ENCODE measurements around the gene PACRG. TPM values are rescaled to one million over a fixed set of nuclear protein-coding genes. Genes with fewer than 3 reads are reported as not detected.

Gene PACRG
- total RNA-seq, 1 donor = 1.4 TPM

DNA sequence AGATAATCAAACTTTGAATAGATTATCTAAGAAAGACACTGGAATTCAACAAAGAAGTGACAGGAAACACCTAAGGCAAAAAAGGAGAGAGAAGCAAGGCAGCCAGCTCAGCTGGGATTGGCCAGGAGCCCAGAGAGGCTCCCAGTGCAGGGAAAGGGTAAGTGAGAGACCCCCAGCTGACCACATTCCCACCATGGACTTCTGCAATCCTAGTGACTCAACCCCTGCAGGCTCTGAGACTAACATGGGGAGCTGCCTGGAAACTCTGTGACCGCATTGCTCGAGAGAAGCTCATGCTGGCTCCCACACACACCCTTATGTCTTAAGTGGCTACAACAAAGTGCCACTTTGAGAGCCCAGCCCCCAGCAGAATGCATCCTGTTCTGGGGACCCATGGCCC, 215.1 kb downstream of the PACRG start:
- H4K20me1 ChIP-seq (ENCODE audit: insufficient read depth, low read length) = no peaks in the 10 kb centered on the region
- TF ChIP-seq, protein P1, sequence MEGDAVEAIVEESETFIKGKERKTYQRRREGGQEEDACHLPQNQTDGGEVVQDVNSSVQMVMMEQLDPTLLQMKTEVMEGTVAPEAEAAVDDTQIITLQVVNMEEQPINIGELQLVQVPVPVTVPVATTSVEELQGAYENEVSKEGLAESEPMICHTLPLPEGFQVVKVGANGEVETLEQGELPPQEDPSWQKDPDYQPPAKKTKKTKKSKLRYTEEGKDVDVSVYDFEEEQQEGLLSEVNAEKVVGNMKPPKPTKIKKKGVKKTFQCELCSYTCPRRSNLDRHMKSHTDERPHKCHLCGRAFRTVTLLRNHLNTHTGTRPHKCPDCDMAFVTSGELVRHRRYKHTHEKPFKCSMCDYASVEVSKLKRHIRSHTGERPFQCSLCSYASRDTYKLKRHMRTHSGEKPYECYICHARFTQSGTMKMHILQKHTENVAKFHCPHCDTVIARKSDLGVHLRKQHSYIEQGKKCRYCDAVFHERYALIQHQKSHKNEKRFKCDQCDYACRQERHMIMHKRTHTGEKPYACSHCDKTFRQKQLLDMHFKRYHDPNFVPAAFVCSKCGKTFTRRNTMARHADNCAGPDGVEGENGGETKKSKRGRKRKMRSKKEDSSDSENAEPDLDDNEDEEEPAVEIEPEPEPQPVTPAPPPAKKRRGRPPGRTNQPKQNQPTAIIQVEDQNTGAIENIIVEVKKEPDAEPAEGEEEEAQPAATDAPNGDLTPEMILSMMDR (IDR thresholded peaks at IDR 0.05; ENCODE audit: extremely low read depth, low read depth, low read length) = no peak
- no peak overlapping the region for H3K27ac ChIP-seq (ENCODE audit: low read depth, low read length)
- DNase-seq (ENCODE audit: insufficient read length, low spot score, missing footprints) = no peak
- no peaks in the 10 kb centered on the region for H3K9me3 ChIP-seq (ENCODE audit: low read depth, low read length)
- H3K79me2 ChIP-seq (ENCODE audit: insufficient read depth, low read length) = no peaks in the 10 kb centered on the region
- no peaks in the 10 kb centered on the region for H3K36me3 ChIP-seq (ENCODE audit: insufficient read depth, low read length)
- no peak overlapping the region for H3K4me2 ChIP-seq (ENCODE audit: insufficient read depth, low read length)
- H3K4me3 ChIP-seq (ENCODE audit: insufficient read depth, low read length) = no peak overlapping the region
- no peaks in the 10 kb centered on the region for H3K27me3 ChIP-seq (ENCODE audit: insufficient read depth, low read length)
- H3K4me1 ChIP-seq (ENCODE audit: insufficient read depth, low read length) = no peaks in the 10 kb centered on the region
- no peak overlapping the region for H2AFZ ChIP-seq (ENCODE audit: low read length)

DNA sequence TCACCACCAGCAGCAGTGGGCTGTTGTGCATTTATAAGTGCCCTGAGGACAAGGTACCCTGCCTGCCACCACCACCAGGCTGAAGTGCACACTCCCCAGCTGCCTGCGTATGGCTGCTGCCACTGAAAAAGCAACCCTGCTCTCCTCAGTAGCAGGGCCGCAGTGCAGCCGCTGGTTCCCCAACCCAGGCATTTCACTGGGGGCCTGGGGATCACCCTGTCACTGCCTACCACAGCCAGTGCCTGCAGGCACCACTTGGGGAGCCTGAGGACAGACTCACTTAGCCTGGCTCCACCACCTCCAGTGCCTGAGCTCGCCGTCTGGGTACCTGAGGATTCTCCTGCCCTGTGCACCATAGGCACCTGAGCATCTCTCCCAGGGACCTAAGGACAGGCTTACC, 215.6 kb downstream of the PACRG start:
- TF ChIP-seq, protein P1 (IDR thresholded peaks at IDR 0.05; ENCODE audit: extremely low read depth, low read depth, low read length) = no peak
- H3K4me2 ChIP-seq (ENCODE audit: insufficient read depth, low read length) = no peak overlapping the region
- H3K27me3 ChIP-seq (ENCODE audit: insufficient read depth, low read length) = no peaks in the 10 kb centered on the region
- DNase-seq (ENCODE audit: insufficient read length, low spot score, missing footprints) = no peak
- H3K79me2 ChIP-seq (ENCODE audit: insufficient read depth, low read length) = no peaks in the 10 kb centered on the region
- H2AFZ ChIP-seq (ENCODE audit: low read length) = no peak overlapping the region
- H3K9me3 ChIP-seq (ENCODE audit: low read depth, low read length) = no peaks in the 10 kb centered on the region
- H4K20me1 ChIP-seq (ENCODE audit: insufficient read depth, low read length) = no peaks in the 10 kb centered on the region
- H3K36me3 ChIP-seq (ENCODE audit: insufficient read depth, low read length) = no peaks in the 10 kb centered on the region
- H3K4me3 ChIP-seq (ENCODE audit: insufficient read depth, low read length) = no peak overlapping the region
- no peak overlapping the region for H3K27ac ChIP-seq (ENCODE audit: low read depth, low read length)
- H3K4me1 ChIP-seq (ENCODE audit: insufficient read depth, low read length) = no peaks in the 10 kb centered on the region

DNA sequence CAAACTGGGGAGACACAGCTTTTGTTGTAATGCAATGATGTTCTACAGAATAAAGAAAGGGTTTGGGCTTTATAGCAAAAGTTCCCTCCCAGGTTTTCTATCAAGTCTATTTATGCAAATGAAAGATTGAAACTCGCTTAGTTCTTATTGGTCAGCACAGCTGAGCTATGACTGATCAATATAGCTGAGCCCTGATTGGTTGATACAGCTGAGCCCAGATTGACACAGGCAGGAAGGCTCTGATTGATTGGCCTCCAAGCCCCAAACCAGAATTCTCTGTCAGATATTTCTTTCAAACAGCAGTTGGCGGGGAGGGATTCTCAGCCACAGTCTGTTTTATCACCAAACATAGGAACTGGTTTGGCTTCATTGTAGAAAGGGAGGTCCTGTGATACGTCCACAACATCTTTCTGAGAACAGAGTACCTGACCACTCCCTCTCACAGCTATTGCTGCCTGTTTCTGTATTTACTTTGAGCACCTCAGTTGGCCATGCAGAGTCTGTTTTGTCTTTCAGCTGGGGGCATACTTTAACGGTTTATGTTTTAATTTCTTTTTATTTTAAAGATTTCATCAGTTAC, 223.5 kb downstream of the PACRG start:
- H3K27me3 ChIP-seq (ENCODE audit: insufficient read depth, low read length) = no peaks in the 10 kb centered on the region
- H3K4me2 ChIP-seq (ENCODE audit: insufficient read depth, low read length) = no peak overlapping the region
- no peak overlapping the region for H2AFZ ChIP-seq (ENCODE audit: low read length)
- H3K27ac ChIP-seq (ENCODE audit: low read depth, low read length) = no peak overlapping the region
- no peaks in the 10 kb centered on the region for H3K36me3 ChIP-seq (ENCODE audit: insufficient read depth, low read length)
- H4K20me1 ChIP-seq (ENCODE audit: insufficient read depth, low read length) = no peaks in the 10 kb centered on the region
- H3K4me1 ChIP-seq (ENCODE audit: insufficient read depth, low read length) = no peaks in the 10 kb centered on the region
- no peak overlapping the region for H3K4me3 ChIP-seq (ENCODE audit: insufficient read depth, low read length)
- TF ChIP-seq, protein P1 (IDR thresholded peaks at IDR 0.05; ENCODE audit: extremely low read depth, low read depth, low read length) = no peak
- H3K79me2 ChIP-seq (ENCODE audit: insufficient read depth, low read length) = no peaks in the 10 kb centered on the region
- H3K9me3 ChIP-seq (ENCODE audit: low read depth, low read length) = no peaks in the 10 kb centered on the region
- DNase-seq (ENCODE audit: insufficient read length, low spot score, missing footprints) = no peak

DNA sequence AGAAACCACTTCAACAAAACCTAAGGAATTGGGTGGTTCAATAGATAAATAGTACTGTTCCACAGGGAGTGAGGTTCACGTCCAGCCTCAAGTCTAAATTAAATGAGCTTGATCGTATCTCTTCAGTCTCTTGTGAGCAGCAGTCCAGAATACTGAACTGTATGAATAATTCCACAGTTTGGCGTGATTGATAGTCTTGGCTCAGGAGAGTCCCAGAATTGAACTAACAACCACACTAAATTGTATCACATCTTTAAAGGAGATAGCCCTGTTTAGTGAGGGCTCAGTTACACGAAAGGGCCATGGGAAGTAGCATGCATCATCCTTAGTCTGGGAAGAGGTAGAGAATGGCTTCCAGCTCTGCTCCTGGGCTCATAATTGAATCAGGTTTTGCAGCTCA, 224.6 kb downstream of the PACRG start:
- Histone ChIP-seq H3K9me3 (ENCODE audit: low read depth, low read length) (no peaks in the 10 kb centered on the region), H2AFZ (ENCODE audit: low read length) (no peak overlapping the region), H3K27ac (ENCODE audit: low read depth, low read length) (no peak overlapping the region), H3K27me3 (ENCODE audit: insufficient read depth, low read length) (no peaks in the 10 kb centered on the region), H3K4me1 (ENCODE audit: insufficient read depth, low read length) (no peaks in the 10 kb centered on the region), H3K4me2 (ENCODE audit: insufficient read depth, low read length) (no peak overlapping the region), H3K36me3 (ENCODE audit: insufficient read depth, low read length) (no peaks in the 10 kb centered on the region), H4K20me1 (ENCODE audit: insufficient read depth, low read length) (no peaks in the 10 kb centered on the region), H3K4me3 (ENCODE audit: insufficient read depth, low read length) (no peak overlapping the region), H3K79me2 (ENCODE audit: insufficient read depth, low read length) (no peaks in the 10 kb centered on the region)
- TF ChIP-seq, protein P1 (IDR thresholded peaks at IDR 0.05; ENCODE audit: extremely low read depth, low read depth, low read length) = no peak
- no peak for DNase-seq (ENCODE audit: insufficient read length, low spot score, missing footprints)
